Fibroblast of lung (primary cell): ENCODE data around the gene ALG13. TPM values are rescaled to one million over a fixed set of nuclear protein-coding genes. Genes with fewer than 3 reads are reported as not detected.

ENCODE experiments used
- DNase-seq, 2 donors: peaks; one replicate each; pipeline versions ENCODE4 v3.0.0 to v3.0.0-alpha.2; 2010; ENCODE audit warnings: low read depth in 2 of 2
- H2AFZ ChIP-seq: 2 replicates; pipeline ENCODE4 v1.5.1; 2012; ENCODE audit warnings: low read length, control low read depth, inconsistent platforms
- H3K27ac ChIP-seq: 2 replicates; pipeline ENCODE4 v1.5.1; 2011; ENCODE audit warnings: low read length, control low read depth; ENCODE audit not compliant: insufficient read depth
- H3K27me3 ChIP-seq: 2 replicates; pipeline ENCODE4 v1.5.1; 2011; ENCODE audit warnings: mild to moderate bottlenecking, low read length; ENCODE audit not compliant: control insufficient read depth, insufficient read depth
- H3K36me3 ChIP-seq: 2 replicates; pipeline ENCODE4 v1.5.1; 2011; ENCODE audit warnings: low read length; ENCODE audit not compliant: control insufficient read depth, insufficient read depth
- H3K4me1 ChIP-seq: 2 replicates; pipeline ENCODE4 v1.5.1; 2011; ENCODE audit warnings: low read length; ENCODE audit not compliant: control insufficient read depth, insufficient read depth; ENCODE audit errors: extremely low read depth
- H3K4me2 ChIP-seq: 2 replicates; pipeline ENCODE4 v1.5.1; 2011; ENCODE audit warnings: low read length, control low read depth; ENCODE audit not compliant: insufficient read depth; ENCODE audit errors: extremely low read depth
- H3K4me3 ChIP-seq, 4 experiments: fragments of 200-600 bp in 1 of 4; sonication (generic) in 1 of 4; replicated peaks in 1 of 4; 2 replicates each; pipeline ENCODE4 v1.5.1; 2011 to 2016; ENCODE audit warnings: low read length in 4 of 4, low read depth in 3 of 4, mild to moderate bottlenecking in 3 of 4, control low read depth in 2 of 4, inconsistent platforms in 1 of 4, mixed read lengths in 1 of 4; ENCODE audit not compliant: insufficient read depth in 1 of 4; ENCODE audit errors: control extremely low read depth in 1 of 4
- H3K79me2 ChIP-seq: 2 replicates; pipeline ENCODE4 v1.5.1; 2012; ENCODE audit warnings: mild to moderate bottlenecking, low read length, inconsistent platforms; ENCODE audit not compliant: control insufficient read depth, insufficient read depth
- H3K9ac ChIP-seq: 2 replicates; pipeline ENCODE4 v1.5.1; 2011; ENCODE audit warnings: mild to moderate bottlenecking, low read length, control low read depth; ENCODE audit not compliant: insufficient read depth
- H3K9me3 ChIP-seq: 2 replicates; pipeline ENCODE4 v1.5.1; 2012; ENCODE audit warnings: low read depth, low read length; ENCODE audit not compliant: control insufficient read depth, insufficient read depth
- H4K20me1 ChIP-seq: 2 replicates; pipeline ENCODE4 v1.5.1; 2011; ENCODE audit warnings: low read length; ENCODE audit not compliant: control insufficient read depth, insufficient read depth; ENCODE audit errors: extremely low read depth
- CTCF ChIP-seq, 2 donors: IDR thresholded peaks in 1 of 2; conservative IDR thresholded peaks in 1 of 2; 1 replicate in 1 of 2; 2 replicates in 1 of 2; pipeline ENCODE4 v1.5.1; 2011 to 2012; ENCODE audit warnings: low read length in 2 of 2, control low read depth in 1 of 2, inconsistent platforms in 1 of 2, low read depth in 1 of 2, mild to moderate bottlenecking in 1 of 2
- EZH2 ChIP-seq: IDR thresholded peaks from 2 replicates; pipeline ENCODE4 v1.5.1; 2012; ENCODE audit warnings: low read length, control low read depth, mild to moderate bottlenecking; ENCODE audit errors: missing control alignments
- polyA plus RNA-seq, 2 donors: library from polyadenylated mRNA; depleted of rRNA in 1 of 2; stranded (reverse) in 1 of 2; unstranded in 1 of 2; fragments of >200 nt; gene quantifications; 2 replicates each; pipeline ENCODE4 v1.2.1, GENCODE V29; 2011 to 2012; ENCODE audit warnings: missing spikeins in 1 of 2
- total RNA-seq: library from RNA; depleted of rRNA; stranded (reverse); fragments of >200 nt; gene quantifications from 2 replicates; pipeline ENCODE4 v1.2.1, GENCODE V29; 2014

The ALG13 gene
- total and polyA plus RNA-seq, 2 donors (not counting 1 experiment from before 2014, with no cell fraction given) = 56.1 to 67.3 TPM

- Histone ChIP-seq H3K4me2 (no peak overlapping the region), H3K79me2 (no peaks in the 10 kb centered on the region), H4K20me1 (no peaks in the 10 kb centered on the region), H3K27ac (no peak overlapping the region), H3K4me1 (no peaks in the 10 kb centered on the region), H3K27me3 (no peaks in the 10 kb centered on the region), H3K36me3 (no peaks in the 10 kb centered on the region), H3K9me3 (no peaks in the 10 kb centered on the region), H2AFZ (no peak overlapping the region), H3K9ac (no peak overlapping the region), H3K4me3 (no peak overlapping the region)
- no peak for TF ChIP-seq CTCF (conservative IDR thresholded peaks at IDR 0.05 in 1 of 2, IDR thresholded peaks at IDR 0.05 in 1 of 2; ENCODE audit: low read depth in 1 of 2, low read length in 2 of 2)
- TF ChIP-seq EZH2 = no peak
- no peak for DNase-seq
These were observed 9.3 kb upstream of the ALG13 start for GRCh38 chrX:111671668-111672067.

GRCh38 chrX:111687305-111687704 is 6.3 kb downstream of the ALG13 start:
- Histone ChIP-seq H3K36me3 (peaks cover 3% of the 10 kb centered on the region), H3K4me2 (no peak overlapping the region), H2AFZ (no peak overlapping the region), H3K9ac (no peak overlapping the region), H3K79me2 (peaks cover 3% of the 10 kb centered on the region), H3K4me1 (no peaks in the 10 kb centered on the region), H3K9me3 (no peaks in the 10 kb centered on the region), H3K27ac (no peak overlapping the region), H3K4me3 (no peak overlapping the region), H4K20me1 (no peaks in the 10 kb centered on the region), H3K27me3 (no peaks in the 10 kb centered on the region)
- no peak for DNase-seq
- TF ChIP-seq CTCF (conservative IDR thresholded peaks at IDR 0.05 in 1 of 2, IDR thresholded peaks at IDR 0.05 in 1 of 2; ENCODE audit: low read depth in 1 of 2, low read length in 2 of 2) = no peak
- TF ChIP-seq EZH2 = no peak

- Histone ChIP-seq H4K20me1 (no peaks in the 10 kb centered on the region), H3K36me3 (no peaks in the 10 kb centered on the region)
- no peak for TF ChIP-seq EZH2
These were observed 14.4 kb downstream of the ALG13 start for GRCh38 chrX:111695297-111695880.

More at GRCh38 chrX:111695297-111695880, 14.4 kb downstream of the ALG13 start:
- no peaks in the 10 kb centered on the region for H3K9me3 ChIP-seq
- H3K9ac ChIP-seq = no peak overlapping the region
- H3K4me1 ChIP-seq = no peaks in the 10 kb centered on the region
- no peak for DNase-seq
- no peaks in the 10 kb centered on the region for H3K79me2 ChIP-seq
- H2AFZ ChIP-seq = no peak overlapping the region
- H3K4me3 ChIP-seq = no peak overlapping the region
- no peak overlapping the region for H3K4me2 ChIP-seq
- H3K27ac ChIP-seq = no peak overlapping the region
- no peaks in the 10 kb centered on the region for H3K27me3 ChIP-seq
